Vagina (tissue), 2 donors: Measurements from ENCODE around the gene NPPC.

ENCODE experiments used
- CTCF ChIP-seq, 3 experiments: fragments of 450-650 bp in 2 of 3; fragments of 200-600 bp in 1 of 3; sonication (generic) in 1 of 3; IDR thresholded peaks; one replicate each; pipeline ENCODE4 v1.5.1; 2017 to 2019; ENCODE audit warnings: antibody characterized with exemption in 3 of 3, mild to moderate bottlenecking in 2 of 3, moderate library complexity in 2 of 3
- POLR2A ChIP-seq, 2 donors: fragments of 450-650 bp; IDR thresholded peaks; one replicate each; pipeline ENCODE4 v1.6.1; 2017; ENCODE audit warnings: antibody characterized with exemption in 2 of 2, mild to moderate bottlenecking in 2 of 2, moderate library complexity in 2 of 2

GRCh38 chr2:231917280-231918066 lies 8.7 kb downstream of the NPPC start:
- no peak for TF ChIP-seq CTCF (IDR thresholded peaks at IDR 0.05)
- TF ChIP-seq POLR2A (IDR thresholded peaks at IDR 0.05) = no peak
